Keratinocyte (primary cell): Measurements from ENCODE around the gene PAPSS2. TPM values are rescaled to one million over a fixed set of nuclear protein-coding genes. Genes with fewer than 3 reads are reported as not detected.

Experiments used
- DNase-seq: peaks from one replicate; pipeline ENCODE4 v3.0.0-alpha.2; 2011; ENCODE audit warnings: low read depth, missing footprints, low spot score
- FAIRE-seq: peaks from 2 replicates; lab custom pipeline; 2011; peaks lifted over from hg19 to GRCh38; lab: Jason Lieb, UNC
- H2AFZ ChIP-seq: 2 replicates; pipeline ENCODE4 v1.6.0; 2012; ENCODE audit warnings: low read length, control low read depth, inconsistent platforms; ENCODE audit not compliant: control insufficient read depth
- H3K27ac ChIP-seq: 2 replicates; pipeline ENCODE4 v1.5.1; 2011; ENCODE audit warnings: low read length; ENCODE audit not compliant: control insufficient read depth, insufficient read depth
- H3K27me3 ChIP-seq: 3 replicates; pipeline ENCODE4 v1.6.0; 2011; ENCODE audit warnings: low read length; ENCODE audit not compliant: control insufficient read depth, insufficient read depth; ENCODE audit errors: extremely low read depth
- H3K36me3 ChIP-seq, 2 experiments: 2 replicates in 1 of 2; 3 replicates in 1 of 2; pipeline ENCODE4 v1.5.1; 2011; ENCODE audit warnings: low read length in 2 of 2, mild to moderate bottlenecking in 1 of 2; ENCODE audit not compliant: control insufficient read depth in 2 of 2, insufficient read depth in 2 of 2; ENCODE audit errors: extremely low read depth in 1 of 2
- H3K4me1 ChIP-seq: 3 replicates; pipeline ENCODE4 v1.5.1; 2011; ENCODE audit warnings: low read length; ENCODE audit not compliant: control insufficient read depth, insufficient read depth; ENCODE audit errors: extremely low read depth
- H3K4me2 ChIP-seq: 3 replicates; pipeline ENCODE4 v1.6.0; 2011; ENCODE audit warnings: low read depth, low read length; ENCODE audit not compliant: control insufficient read depth, insufficient read depth; ENCODE audit errors: extremely low read depth
- H3K4me3 ChIP-seq, 3 experiments: fragments of 200-600 bp in 1 of 3; sonication (generic) in 1 of 3; 2 replicates in 2 of 3; 3 replicates in 1 of 3; pipeline ENCODE4 v1.5.1; 2011 to 2016; ENCODE audit warnings: low read length in 3 of 3, mild to moderate bottlenecking in 3 of 3, control low read depth in 2 of 3, inconsistent platforms in 1 of 3, low read depth in 1 of 3, mixed read lengths in 1 of 3, mixed run types in 1 of 3, moderate library complexity in 1 of 3; ENCODE audit not compliant: control insufficient read depth in 2 of 3, insufficient read depth in 2 of 3; ENCODE audit errors: extremely low read depth in 1 of 3
- H3K79me2 ChIP-seq: 2 replicates; pipeline ENCODE4 v1.6.0; 2012; ENCODE audit warnings: low read length; ENCODE audit not compliant: control insufficient read depth, insufficient read depth
- H3K9ac ChIP-seq: 3 replicates; pipeline ENCODE4 v1.6.0; 2011; ENCODE audit warnings: low read length; ENCODE audit not compliant: control insufficient read depth, insufficient read depth; ENCODE audit errors: extremely low read depth
- H3K9me1 ChIP-seq: 3 replicates; pipeline ENCODE4 v1.6.0; 2011; ENCODE audit warnings: low read length; ENCODE audit not compliant: control insufficient read depth, insufficient read depth; ENCODE audit errors: extremely low read depth
- H3K9me3 ChIP-seq: 2 replicates; pipeline ENCODE4 v1.5.1; 2012; ENCODE audit warnings: low read depth, low read length; ENCODE audit not compliant: control insufficient read depth
- H4K20me1 ChIP-seq: 3 replicates; pipeline ENCODE4 v1.6.0; 2011; ENCODE audit warnings: low read length; ENCODE audit not compliant: control insufficient read depth, insufficient read depth; ENCODE audit errors: extremely low read depth
- CTCF ChIP-seq, 3 experiments: IDR thresholded peaks in 1 of 3; conservative IDR thresholded peaks in 1 of 3; optimal IDR thresholded peaks in 1 of 3; 2 replicates in 2 of 3; 3 replicates in 1 of 3; pipeline versions ENCODE3 to v1.5.1; 2011; ENCODE audit warnings: low read length in 3 of 3, mild to moderate bottlenecking in 3 of 3, moderate library complexity in 2 of 3, control low read depth in 1 of 3, inconsistent platforms in 1 of 3; ENCODE audit not compliant: insufficient read depth in 2 of 3; ENCODE audit errors: extremely low read depth in 1 of 3
- EZH2 ChIP-seq: IDR thresholded peaks from one replicate; pipeline ENCODE4 v1.6.1; 2012; ENCODE audit warnings: inconsistent platforms, mild to moderate bottlenecking, low read length, moderate library complexity
- dilution Hi-C: fragments of 300-500 bp; cut with MboI; formaldehyde crosslinking; loops from one replicate; pipeline ENCODE4 v1.7.0; 2020; ENCODE audit warnings: low sequenced_read_pairs; ENCODE audit not compliant: extremely low pct_ligation_motif_present
- polyA plus RNA-seq, 5 experiments: library from polyadenylated mRNA; depleted of rRNA in 3 of 5; stranded (reverse) in 3 of 5; stranded (forward) in 1 of 5; unstranded in 1 of 5; fragments of >200 nt; gene quantifications; 1 replicate in 1 of 5; 2 replicates in 3 of 5; 3 replicates in 1 of 5; pipeline versions ENCODE4 v1.2.1 to v1.2.3, GENCODE V29; 2011 to 2012; ENCODE audit warnings: missing spikeins in 2 of 5, low read depth in 1 of 5, low replicate concordance in 1 of 5

Gene PAPSS2
- polyA plus RNA-seq, 1 donor (not counting 4 experiments of a cell fraction or from before 2014, with no cell fraction given), result 1.1 TPM

- Histone ChIP-seq H3K4me3 (no peak overlapping the region), H3K79me2 (no peaks in the 10 kb centered on the region)
- FAIRE-seq, result no peak
Measured at GRCh38 chr10:87723500-87723899, 63.8 kb downstream of the PAPSS2 start.

GRCh38 chr10:87724789-87725188 lies 65.1 kb downstream of the PAPSS2 start:
- Histone ChIP-seq H3K9me1 (no peaks in the 10 kb centered on the region), H3K4me3 (no peak overlapping the region), H4K20me1 (no peaks in the 10 kb centered on the region), H3K27ac (no peak overlapping the region), H3K4me2 (no peak overlapping the region), H3K9me3 (no peaks in the 10 kb centered on the region), H3K27me3 (no peaks in the 10 kb centered on the region), H2AFZ (no peak overlapping the region), H3K9ac (no peak overlapping the region), H3K79me2 (no peaks in the 10 kb centered on the region), H3K4me1 (no peaks in the 10 kb centered on the region), H3K36me3 (no peaks in the 10 kb centered on the region)
- FAIRE-seq (no peak), DNase-seq (no peak)
- dilution Hi-C loops, result no loop called here
- TF ChIP-seq EZH2 (no peak), CTCF (optimal IDR thresholded peaks at IDR 0.05 in 1 of 3, IDR thresholded peaks at IDR 0.05 in 1 of 3, conservative IDR thresholded peaks at IDR 0.05 in 1 of 3; ENCODE audit: extremely low read depth in 1 of 3, insufficient read depth in 2 of 3, low read length in 3 of 3) (no peak)

More at GRCh38 chr10:87723500-87723899, 63.8 kb downstream of the PAPSS2 start:
- no peaks in the 10 kb centered on the region for H3K9me3 ChIP-seq
- dilution Hi-C loops, result no loop called here
- H3K36me3 ChIP-seq, result no peaks in the 10 kb centered on the region
- no peak overlapping the region for H2AFZ ChIP-seq
- H3K27me3 ChIP-seq, result no peaks in the 10 kb centered on the region
- H3K4me2 ChIP-seq, result no peak overlapping the region
- H4K20me1 ChIP-seq, result no peaks in the 10 kb centered on the region
- H3K9ac ChIP-seq, result no peak overlapping the region
- no peak overlapping the region for H3K27ac ChIP-seq
- H3K4me1 ChIP-seq, result no peaks in the 10 kb centered on the region
- no peaks in the 10 kb centered on the region for H3K9me1 ChIP-seq
- TF ChIP-seq CTCF (optimal IDR thresholded peaks at IDR 0.05 in 1 of 3, IDR thresholded peaks at IDR 0.05 in 1 of 3, conservative IDR thresholded peaks at IDR 0.05 in 1 of 3; ENCODE audit: extremely low read depth in 1 of 3, insufficient read depth in 2 of 3, low read length in 3 of 3) (no peak), EZH2 (no peak)
- no peak for DNase-seq
